VCaP (cell line): ENCODE results near the gene C6orf141.

Experiments
- H3K27ac ChIP-seq: fragments of 450-650 bp; 2 replicates; pipeline ENCODE4 v1.5.1; 2017
- TF ChIP-seq, protein P1 (sequence below): fragments of 450-650 bp; conservative IDR thresholded peaks from 2 replicates; pipeline ENCODE4 v1.5.1; 2017; ENCODE audit warnings: mild to moderate bottlenecking, moderate library complexity

C6orf141 gene

DNA sequence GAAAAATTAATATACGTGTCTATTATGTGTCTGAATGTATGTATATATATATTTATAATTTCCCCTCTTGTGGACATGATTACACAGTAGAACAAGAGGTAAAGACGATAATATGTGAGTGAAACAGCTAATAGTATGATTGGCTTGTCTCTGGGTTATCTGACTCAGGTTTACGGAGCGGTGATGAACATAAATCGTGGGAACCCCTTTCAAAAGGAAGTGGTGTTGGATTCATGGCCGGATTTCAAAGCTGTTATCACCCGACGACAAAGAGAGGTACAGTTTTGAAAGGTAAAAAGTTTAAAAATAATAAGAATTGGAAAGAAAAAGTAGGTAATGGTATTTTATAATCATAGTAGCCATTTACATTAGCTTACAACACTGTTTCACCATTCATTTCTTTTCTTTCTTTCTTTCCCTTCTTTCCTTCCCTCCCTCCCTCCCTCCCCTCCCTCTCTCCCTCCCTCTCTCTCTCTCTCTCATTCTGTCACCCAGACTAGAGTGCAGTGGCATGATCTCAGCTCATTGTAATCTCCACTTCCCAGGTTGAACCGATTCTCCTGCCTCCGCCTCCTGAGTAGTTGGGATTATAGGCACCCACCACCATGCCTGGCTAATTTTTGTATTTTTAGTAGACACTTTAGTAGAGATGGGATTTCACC, 34.9 kb upstream of the C6orf141 start:
- no peak overlapping the region for H3K27ac ChIP-seq
- TF ChIP-seq, protein P1, sequence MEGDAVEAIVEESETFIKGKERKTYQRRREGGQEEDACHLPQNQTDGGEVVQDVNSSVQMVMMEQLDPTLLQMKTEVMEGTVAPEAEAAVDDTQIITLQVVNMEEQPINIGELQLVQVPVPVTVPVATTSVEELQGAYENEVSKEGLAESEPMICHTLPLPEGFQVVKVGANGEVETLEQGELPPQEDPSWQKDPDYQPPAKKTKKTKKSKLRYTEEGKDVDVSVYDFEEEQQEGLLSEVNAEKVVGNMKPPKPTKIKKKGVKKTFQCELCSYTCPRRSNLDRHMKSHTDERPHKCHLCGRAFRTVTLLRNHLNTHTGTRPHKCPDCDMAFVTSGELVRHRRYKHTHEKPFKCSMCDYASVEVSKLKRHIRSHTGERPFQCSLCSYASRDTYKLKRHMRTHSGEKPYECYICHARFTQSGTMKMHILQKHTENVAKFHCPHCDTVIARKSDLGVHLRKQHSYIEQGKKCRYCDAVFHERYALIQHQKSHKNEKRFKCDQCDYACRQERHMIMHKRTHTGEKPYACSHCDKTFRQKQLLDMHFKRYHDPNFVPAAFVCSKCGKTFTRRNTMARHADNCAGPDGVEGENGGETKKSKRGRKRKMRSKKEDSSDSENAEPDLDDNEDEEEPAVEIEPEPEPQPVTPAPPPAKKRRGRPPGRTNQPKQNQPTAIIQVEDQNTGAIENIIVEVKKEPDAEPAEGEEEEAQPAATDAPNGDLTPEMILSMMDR, result no peak

DNA sequence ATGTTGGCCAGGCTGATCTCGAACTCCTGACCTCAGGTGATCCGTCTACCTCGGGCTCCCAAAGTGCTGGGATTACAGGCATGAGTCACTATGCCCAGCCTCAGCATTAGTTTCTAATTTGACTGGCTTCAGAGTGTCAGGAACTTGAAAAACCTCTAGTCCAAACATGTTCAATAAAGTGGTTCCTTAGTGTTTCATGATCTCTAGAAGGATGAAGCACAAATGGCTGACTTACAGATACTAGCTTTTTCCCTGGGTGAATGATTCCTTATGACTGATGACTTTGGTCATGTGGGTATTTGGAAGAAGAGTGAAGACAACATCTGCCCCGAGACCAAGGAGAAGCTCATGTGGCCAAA, 34.3 kb upstream of the C6orf141 start:
- TF ChIP-seq, protein P1, result no peak
- no peak overlapping the region for H3K27ac ChIP-seq

DNA sequence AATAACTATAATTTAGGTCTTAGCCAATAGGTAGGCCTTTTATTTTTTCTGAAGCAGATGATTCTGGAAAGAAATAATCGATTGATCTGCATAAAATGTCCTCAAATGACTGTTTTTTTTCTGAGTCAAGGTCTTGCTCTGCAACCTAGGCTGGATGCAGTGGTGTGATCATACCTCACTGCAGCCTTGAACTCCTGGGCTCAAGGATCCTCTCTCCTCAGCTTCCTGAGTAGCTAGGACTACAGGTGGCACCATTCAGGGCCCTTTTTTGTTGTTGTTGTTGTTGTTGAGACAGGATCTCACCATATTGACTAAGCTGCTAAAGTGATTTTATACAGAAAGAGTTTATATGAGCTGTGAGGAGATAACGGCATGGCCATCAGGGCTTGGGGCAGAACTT, 32.5 kb upstream of the C6orf141 start:
- H3K27ac ChIP-seq, result no peak overlapping the region

DNA sequence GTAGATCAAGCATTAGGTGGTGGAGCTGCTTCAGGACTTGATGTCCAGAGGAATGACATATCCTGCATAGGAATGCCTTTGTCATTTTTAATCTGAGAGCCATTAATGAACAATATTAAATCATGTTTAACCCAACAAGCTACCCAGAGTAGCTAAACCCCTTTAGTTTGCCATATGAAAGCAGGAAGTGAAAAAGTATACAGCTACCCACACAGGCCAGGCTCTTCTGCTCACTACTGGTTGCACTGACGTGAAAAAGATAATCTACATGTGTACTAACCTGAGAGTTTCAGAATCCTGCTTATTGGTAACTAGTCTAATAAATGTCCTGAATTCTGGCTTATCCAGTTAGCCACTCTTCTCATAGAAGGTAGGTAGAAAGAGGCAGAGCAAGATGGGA, 30.8 kb upstream of the C6orf141 start:
- no peak overlapping the region for H3K27ac ChIP-seq
- TF ChIP-seq, protein P1, result no peak

More for the DNA sequence above, 32.5 kb upstream of the C6orf141 start:
- TF ChIP-seq, protein P1, result no peak

DNA sequence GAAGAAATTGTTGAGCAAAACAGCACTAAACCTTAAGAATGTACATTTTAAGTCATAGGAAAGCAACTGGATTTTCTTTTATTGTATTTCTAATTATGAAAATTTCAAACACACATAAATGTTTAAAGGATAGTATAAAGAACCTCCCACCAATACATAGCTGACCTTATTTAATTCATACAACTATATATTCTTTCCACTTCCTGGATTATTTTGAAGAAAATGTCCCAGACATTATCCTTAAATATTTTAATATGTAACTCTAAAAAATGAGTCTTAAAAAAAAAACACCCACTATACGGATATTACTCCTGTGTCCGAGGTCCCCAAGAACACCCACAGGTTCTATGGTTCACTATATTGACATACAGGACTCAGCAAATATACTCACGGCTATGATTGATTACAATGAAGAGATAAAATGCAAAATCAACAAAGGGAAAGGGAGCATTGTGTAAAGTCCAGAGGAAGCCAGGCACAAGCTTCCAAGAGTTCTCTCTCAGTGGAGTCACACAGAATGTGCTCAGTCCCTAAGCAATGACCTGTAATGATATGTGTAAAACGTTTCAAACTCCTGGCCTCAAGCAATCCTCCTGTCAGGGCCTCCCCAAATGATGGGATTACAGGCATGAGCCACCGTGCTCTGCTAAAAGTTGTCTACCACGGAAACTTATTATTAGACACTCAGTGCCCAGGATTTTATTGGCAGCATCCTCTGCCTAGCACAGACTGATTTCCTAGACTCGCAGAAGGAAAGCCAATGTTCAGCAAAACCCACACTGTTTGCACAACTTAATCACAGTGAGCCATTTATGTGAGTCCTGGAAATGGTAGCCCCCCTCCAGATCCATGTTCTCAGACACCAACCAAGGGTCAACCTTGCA, 27.5 kb upstream of the C6orf141 start:
- H3K27ac ChIP-seq, result peak overlapping the region; percentile 76
- TF ChIP-seq, protein P1, result no peak

DNA sequence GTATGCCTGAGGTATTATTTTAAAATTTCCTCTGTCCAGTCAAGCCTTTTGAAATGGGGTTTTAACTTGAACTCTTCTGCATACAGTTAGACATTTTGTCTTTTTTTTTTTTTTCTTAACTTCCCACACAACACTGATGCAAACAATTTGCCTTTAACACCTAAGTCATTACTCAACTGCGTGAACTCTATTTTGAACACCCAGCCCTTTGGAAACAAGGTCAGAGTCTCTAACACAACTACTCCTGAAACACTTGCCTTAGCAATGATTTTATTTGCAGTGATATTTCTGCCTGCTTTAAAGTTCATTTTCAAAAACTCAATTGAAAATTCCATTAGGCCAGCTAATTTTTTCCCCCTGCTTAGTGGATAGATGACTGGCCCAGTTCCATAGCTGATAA, 26.6 kb upstream of the C6orf141 start:
- H3K27ac ChIP-seq, result peak overlapping the region; percentile 76
- TF ChIP-seq, protein P1, result no peak

DNA sequence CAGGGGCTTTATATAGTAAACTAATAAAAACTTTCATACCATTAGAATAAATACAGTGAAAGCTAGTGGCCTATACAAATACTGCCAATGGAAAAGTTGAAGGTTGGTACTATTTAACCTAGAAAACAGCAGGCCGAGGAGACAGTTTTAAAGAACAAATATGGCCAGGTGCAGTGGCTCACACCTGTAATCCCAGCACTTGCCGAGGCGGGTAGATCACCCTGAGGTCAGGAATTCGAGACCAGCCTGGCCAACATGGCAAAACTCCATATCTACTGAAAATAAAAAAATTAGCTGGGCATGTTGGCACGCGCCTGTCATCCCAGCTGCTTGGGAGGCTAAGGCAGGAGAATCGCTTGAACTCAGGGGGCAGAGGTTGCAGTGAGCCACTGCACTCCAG, 25.9 kb upstream of the C6orf141 start:
- TF ChIP-seq, protein P1, result no peak
- H3K27ac ChIP-seq, result peak overlapping the region; percentile 76
